Fibroblast of villous mesenchyme (primary cell): ENCODE data around the gene IGF1R. TPM values are rescaled to one million over a fixed set of nuclear protein-coding genes. Genes with fewer than 3 reads are reported as not detected.

Source experiments
- DNase-seq: peaks from one replicate; pipeline ENCODE4 v3.0.0-alpha.2; 2010; ENCODE audit warnings: low read depth
- H3K4me3 ChIP-seq: 2 replicates; pipeline ENCODE4 v1.5.1; 2011; ENCODE audit warnings: low read depth, mild to moderate bottlenecking, low read length
- total RNA-seq: library from RNA; depleted of rRNA; stranded (reverse); fragments of >200 nt; gene quantifications from 2 replicates; pipeline ENCODE4 v1.2.3, GENCODE V29; 2012
- TF ChIP-seq, protein P1 (sequence below): IDR thresholded peaks from 2 replicates; pipeline ENCODE4 v1.5.1; 2012; ENCODE audit warnings: low read depth, mild to moderate bottlenecking, low read length; ENCODE audit not compliant: insufficient read depth

Gene IGF1R
- total RNA-seq, 1 donor = 19.4 TPM

DNA sequence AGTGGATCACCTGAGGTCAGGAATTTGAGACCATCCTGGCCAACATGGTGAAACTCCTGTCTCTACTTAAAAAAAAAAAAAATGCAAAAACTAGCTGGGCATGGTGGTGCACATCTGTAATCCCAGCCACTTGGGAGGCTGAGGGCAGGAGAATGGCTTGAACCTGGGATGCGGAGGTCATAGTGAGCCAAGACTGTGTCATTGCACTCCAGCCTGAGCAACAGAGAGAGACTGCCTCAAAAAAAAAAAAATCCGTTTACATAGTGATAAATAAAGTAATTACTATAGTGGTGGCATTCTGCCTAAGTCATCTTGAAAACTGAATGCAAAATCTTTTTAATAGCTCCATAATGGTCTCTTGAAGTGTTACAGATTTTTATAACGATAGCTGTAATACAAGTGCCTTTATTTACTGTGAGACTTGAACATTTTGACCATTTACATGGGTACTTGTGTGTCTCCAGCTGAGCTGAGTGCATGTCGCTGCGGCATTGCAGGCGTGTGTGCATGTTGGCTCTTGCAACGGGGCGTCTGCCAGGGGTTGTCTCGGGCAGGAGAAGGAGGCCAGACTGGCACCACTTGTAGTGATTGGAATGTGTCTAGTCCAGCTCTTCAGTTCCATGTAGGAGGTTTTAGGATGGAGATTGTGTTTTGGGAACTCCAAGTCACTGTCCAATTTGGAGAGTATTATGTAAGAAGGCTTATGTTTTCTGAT is 111.9 kb downstream of the IGF1R start:
- DNase-seq = no peak
- H3K4me3 ChIP-seq = no peak overlapping the region
- TF ChIP-seq, protein P1, sequence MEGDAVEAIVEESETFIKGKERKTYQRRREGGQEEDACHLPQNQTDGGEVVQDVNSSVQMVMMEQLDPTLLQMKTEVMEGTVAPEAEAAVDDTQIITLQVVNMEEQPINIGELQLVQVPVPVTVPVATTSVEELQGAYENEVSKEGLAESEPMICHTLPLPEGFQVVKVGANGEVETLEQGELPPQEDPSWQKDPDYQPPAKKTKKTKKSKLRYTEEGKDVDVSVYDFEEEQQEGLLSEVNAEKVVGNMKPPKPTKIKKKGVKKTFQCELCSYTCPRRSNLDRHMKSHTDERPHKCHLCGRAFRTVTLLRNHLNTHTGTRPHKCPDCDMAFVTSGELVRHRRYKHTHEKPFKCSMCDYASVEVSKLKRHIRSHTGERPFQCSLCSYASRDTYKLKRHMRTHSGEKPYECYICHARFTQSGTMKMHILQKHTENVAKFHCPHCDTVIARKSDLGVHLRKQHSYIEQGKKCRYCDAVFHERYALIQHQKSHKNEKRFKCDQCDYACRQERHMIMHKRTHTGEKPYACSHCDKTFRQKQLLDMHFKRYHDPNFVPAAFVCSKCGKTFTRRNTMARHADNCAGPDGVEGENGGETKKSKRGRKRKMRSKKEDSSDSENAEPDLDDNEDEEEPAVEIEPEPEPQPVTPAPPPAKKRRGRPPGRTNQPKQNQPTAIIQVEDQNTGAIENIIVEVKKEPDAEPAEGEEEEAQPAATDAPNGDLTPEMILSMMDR = no peak

DNA sequence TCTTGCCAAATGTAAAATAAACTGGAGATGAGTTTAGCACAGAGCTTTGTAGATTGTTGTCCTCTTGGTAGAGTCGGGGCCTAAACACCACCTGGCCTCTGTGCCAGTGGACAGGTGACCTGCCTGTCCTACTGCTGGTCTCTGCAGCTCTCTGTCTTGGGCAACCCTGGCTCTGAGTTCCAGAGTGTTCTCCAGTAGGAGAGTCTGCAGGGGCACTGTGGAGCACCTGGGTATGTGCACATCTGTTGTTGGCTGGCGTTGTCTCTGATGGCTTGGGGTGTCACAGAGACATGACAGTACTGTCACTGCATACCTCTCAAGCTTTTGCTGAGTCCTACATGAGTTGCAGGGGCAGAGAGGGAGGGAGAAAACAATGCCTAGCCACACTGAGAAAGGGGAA is 112.6 kb downstream of the IGF1R start:
- DNase-seq = no peak
- no peak overlapping the region for H3K4me3 ChIP-seq
- TF ChIP-seq, protein P1 = no peak

DNA sequence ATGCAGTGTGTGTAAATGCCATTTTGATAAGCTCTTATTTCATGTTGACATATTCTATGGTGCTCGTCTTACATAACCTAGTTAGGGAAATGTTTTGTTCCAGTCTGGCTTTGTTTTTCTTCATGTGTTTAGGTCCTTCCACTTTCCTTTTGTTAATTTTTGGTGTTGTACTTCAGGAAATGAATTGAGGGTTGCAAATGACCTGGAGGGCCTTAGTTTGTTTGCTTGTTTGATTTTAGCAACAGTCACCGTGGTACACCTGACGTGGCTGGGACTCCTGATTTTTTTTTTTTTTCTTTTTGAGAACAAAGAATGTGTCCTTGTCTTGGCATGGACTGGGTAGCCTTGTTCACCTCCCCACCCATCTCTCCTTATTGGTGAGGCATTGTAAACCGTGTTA is 114.8 kb downstream of the IGF1R start:
- TF ChIP-seq, protein P1 = no peak
- no peak overlapping the region for H3K4me3 ChIP-seq

DNA sequence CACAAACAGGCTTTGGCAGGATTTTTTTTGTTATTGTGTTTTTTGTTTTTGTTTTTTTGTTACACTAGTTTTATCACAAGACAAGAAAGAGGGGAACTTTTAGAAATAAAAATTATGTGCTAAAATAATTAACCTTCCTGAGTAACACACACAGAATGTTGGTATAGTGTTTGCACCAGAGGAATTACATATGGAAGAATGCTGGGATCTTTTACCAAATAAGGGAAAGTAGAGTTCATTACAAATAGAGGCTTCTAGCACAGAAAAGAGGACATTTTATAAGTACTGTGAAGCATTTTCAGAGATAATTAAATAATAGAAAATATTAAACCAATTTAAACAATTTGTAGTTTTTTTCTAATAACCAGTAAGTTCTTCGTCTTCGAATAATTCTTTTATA is 116.0 kb downstream of the IGF1R start:
- DNase-seq = no peak
- H3K4me3 ChIP-seq = no peak overlapping the region
- TF ChIP-seq, protein P1 = no peak

More for the DNA sequence above, 114.8 kb downstream of the IGF1R start:
- DNase-seq = no peak

DNA sequence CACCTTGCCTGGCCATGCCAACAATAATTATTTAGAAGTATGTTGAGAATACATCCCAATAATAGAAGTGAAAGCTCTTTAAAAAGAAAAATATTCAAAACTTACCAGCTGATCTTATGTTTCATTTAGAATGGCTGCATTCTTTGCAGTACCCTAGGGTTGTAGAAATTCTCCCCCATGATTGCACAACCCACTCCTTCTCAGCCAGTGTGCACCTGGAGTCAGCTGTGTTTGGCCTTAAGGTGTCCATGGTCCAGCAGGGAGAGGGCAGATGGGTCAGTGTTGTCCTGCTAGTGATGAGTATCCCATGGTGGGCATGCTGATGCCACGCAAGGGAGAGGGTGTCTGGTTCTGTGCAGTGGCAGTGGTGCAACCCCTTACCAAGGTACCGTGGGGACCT is 117.3 kb downstream of the IGF1R start:
- no peak for DNase-seq
- TF ChIP-seq, protein P1 = no peak
- no peak overlapping the region for H3K4me3 ChIP-seq

DNA sequence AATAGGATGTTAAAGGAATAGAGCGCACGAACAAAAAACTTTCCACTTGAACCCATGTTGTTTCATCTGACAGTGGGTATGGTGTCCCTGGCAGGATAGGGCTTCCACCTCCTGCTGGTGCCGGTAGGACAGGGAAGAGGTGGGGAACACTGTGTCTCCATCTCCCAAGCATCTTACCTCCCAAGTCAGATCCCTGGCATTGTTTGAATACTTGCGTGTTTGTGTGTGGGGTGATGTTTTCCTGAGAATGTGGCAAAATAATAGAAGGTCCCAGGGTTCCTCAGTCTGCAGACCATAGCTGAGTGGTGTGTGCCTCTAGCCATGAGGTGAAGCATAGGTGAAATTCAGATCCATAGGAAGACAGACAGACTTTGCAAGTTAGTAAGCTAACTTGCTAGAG is 119.4 kb downstream of the IGF1R start:
- no peak for DNase-seq
- H3K4me3 ChIP-seq = no peak overlapping the region
- TF ChIP-seq, protein P1 = no peak

DNA sequence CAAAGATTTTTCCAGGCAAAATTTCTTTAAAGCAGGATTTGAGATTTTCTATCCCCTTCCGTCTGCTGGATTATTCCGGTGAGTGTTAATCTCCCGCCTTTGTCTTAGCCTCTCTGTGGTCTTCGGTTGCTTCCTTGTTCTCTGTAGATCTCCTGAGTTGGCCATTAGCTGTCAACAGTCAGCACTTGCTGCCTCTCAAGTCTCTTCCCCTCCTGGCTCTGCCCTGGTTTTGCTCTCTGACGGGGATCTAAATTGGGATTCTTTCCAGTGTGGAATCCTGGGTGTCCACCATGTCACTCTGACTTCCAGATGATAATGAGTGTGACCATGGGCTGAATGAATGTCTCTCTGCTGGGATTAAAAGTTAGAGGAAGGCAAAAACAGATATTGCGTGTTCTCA is 121.5 kb downstream of the IGF1R start:
- H3K4me3 ChIP-seq = no peak overlapping the region
- TF ChIP-seq, protein P1 = no peak
- DNase-seq = no peak
